AG08396 (cell line): ENCODE data around the gene LDHD.
A peak's percentile ranks its signal among the peaks of the same experiment; 100 is the strongest.
"Not testable (repeated sequence)": the region's sequence is repeated elsewhere in the genome, so short reads cannot be mapped to it uniquely, and the experiment has no call there.

ENCODE experiments used
- DNase-seq: peaks from one replicate; pipeline ENCODE4 v3.0.0; 2012; ENCODE audit warnings: low spot score, mixed read lengths

Gene LDHD

DNA sequence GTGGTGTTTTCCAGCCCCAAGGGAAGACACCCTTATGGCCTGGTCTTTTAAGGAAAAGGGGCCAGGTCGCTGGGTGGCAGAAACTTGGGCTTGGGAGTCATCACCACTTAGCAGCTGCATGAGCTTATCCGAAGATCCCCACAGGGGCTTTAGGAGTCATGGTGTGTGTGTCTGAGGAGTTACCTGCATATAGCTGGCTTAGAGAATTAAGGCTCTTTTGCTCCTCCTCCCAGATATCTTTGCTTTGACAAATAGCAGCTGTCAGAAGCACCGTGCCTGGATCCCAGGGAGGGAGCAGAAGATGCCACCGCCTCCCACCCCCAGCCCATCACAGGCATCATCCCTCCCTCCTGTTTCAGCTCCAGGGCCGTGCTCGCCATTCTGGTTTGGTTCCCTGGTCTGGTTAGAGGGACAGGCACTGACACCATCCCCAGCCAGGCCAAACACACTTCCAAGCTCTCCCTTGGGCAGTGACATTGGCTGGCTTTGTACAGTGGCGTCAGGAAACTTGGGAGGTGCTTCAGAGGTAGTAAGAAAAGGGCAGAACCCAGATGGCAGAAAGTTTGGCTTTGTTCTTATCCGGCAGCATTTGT, 17.4 kb downstream of the LDHD start:
- no peak for DNase-seq

DNA sequence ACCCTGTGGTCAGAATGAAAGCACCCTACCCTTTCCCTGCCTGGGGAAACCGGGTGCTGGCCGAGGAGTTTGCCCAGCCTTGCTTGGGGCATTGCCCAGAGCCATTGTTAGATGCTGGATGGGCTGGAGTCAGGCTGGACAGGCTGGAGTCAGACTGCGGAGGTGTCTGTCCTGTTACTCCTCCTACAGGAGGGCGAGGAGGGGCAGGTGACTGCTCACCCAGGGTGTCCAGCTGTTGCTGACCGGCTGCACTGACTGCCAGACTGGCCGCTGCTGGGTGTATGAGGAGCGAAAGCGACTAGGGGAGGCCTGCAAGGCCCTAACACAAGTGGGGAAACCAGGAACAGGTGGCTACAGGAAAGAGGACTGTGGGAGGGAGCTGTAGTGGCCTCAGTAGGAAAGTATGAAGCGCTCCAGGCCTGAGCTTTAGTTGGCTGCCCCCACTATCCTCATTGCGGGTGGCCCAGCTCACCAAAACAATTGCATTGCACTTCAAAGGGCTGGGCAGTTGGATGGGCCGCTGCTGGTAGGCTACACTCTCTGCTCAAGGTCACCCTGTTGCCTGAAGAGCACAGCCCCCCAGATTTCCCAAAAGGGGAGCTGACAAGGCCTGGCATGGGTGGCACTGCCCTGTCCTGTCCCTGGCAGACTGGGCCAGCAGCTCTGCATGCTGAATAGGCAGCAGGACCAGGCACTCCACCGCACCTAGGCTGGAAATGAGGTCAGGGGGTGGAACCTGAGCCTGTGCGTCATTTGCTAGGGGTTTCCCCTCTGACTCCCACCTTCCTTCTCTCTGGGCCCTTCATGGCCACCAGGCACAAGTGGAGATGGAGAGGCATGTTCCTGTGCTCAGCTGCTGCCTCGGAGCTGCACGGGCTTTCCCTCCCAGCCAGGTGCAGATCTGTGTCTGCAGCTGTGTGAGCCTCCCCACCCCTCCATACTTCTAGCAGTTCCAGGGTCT, 18.4 kb downstream of the LDHD start:
- no peak for DNase-seq

DNA sequence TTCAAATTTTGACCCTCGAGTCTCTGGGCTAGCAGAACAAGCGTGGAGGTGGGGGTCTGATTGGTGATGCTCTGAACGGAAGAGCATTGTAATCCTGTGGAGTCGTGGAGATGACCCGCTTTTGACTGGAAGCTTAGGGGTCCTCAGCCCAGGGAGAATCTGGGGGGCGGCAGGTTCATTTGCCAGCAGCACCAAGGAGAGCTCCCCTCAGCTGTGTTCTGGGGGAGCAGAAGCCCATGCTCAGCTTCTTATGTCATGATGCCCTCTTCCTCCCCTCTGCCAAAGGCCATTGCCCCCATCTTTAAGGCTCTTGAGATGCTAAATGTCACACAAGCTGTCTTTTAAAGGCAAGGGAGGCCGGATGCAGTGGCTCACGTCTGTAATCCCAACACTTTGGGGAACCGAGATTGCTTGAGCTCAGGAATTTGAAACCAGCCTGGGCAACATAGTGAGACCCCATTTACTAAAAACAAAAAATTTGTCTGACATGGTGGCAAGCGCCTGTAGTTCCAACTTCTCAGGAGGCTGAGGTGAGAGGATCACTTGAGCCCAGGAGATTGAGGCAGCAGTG, 19.3 kb downstream of the LDHD start:
- DNase-seq, result no peak

DNA sequence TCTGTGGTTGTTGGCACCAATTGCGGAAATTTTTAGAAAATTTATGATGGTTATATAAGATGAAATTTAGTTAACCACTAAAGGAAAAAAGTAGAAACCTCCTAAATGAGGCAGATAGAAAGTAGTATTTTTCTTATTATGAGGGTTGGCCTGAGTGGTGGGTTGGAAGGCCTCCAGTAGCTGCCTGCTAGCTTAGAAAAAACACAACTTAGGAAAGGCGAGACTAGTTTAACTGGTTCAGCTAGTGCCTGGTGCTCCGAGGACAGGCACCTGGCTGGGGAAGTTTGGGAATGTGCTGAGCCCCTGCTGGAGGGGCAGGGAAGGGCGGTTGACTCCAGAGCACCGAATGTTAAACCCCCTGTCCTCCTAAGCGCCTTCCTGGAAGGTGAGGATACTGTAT, 19.9 kb downstream of the LDHD start:
- DNase-seq, result no peak

DNA sequence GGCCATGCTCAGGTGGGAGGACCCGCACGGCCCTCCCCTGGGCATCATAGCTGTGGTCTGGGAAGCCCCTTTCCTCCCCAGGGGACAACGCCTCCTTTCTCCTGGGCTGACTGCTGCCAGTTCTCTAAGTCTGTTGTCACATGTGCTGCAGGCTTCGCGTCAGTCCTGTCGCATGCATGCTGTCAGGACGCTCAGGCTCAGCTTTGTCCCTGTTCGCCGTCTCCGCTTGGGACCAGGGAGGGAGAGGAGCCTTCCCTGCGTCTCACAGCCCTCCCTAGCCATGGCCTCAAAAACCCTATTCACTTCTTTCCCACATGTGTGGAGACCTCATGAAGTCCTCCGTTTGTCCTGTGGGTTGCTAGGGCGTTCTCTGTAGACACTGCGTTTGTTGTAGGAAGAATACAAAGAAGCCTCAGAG, 21.4 kb downstream of the LDHD start:
- DNase-seq, result no peak

DNA sequence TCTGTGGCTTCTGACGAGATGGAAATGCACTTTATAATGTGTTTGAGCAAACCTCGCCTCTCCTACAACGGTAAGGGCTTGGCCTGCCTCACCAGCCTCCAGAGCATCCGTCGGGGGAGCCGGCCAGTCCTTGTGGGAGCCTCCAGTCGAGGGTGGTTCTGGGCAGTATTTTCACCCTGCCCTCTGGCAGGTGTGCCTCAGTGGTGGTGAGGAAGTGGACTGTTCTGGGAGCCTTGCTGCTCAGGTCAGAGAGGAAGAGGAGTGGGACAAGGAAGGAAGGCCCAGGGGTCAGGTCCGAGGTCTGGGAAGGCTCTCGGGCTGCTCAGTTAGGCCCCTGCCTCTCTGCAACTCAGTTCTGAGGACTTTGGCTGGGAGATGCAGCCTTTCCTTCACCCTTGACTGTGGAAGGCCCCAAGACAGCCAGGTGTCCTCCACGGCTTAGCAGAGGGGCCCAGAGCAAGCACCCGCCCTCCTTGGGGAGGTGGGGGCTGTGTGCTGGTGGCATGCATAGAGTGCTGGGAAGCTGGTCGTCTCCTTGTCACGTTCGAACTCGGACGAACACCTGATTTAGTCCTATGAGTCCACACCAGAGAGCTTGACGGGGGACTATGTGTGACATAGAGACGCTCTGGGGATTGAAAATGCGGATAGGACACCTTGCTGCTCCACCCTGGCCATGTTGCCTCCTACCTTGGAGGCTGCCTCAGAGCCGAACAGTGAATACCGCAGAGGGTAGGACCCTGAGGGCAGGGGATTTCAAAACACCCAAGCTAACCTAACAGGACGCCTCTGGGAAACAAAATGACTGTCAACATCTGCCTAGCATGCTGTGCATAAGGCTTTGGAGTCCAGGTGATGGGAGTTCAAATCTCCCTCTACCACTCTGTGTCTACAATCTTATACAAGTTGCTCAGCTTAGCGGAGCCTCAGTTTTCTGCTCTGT, 22.7 kb downstream of the LDHD start:
- DNase-seq, result no peak

DNA sequence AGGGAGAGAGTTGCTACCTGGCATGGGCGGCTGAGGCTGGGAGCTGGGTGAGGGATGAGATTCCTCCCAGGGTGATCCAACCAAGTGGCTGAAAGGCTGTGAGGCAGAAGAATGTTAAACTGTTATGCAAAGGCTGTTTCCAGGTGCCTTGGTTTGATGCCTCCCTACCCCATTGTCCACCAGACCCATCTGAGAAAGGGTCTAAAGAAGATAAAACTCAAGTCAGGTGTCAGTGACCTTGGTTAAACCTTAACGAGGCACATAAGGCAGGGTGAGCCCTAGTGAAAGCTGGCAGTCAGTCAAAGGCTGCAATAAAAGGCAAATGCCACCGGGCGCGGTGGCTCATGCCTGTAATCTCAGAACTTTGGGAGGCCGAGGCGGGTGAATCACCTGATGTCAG, 23.8 kb downstream of the LDHD start:
- no peak for DNase-seq

DNA sequence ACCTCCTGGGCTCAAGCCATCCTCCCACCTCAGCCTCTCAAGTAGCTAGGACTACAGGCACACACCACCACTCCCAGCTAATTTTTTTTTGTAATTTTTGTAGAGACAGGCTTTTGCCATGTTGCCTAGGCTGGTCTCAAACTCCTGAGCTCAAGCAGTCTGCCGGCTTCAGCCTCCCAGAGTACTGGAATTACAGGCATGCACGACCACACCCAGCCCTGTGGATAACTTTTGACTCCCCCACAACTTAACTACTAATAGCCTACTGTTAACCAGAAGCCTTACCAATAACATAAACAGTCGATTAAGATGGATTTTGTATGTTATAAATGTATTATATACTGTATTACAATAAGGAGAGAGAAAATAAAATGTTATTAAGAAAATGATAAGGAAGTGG, 25.0 kb downstream of the LDHD start:
- DNase-seq, result not testable (repeated sequence)

DNA sequence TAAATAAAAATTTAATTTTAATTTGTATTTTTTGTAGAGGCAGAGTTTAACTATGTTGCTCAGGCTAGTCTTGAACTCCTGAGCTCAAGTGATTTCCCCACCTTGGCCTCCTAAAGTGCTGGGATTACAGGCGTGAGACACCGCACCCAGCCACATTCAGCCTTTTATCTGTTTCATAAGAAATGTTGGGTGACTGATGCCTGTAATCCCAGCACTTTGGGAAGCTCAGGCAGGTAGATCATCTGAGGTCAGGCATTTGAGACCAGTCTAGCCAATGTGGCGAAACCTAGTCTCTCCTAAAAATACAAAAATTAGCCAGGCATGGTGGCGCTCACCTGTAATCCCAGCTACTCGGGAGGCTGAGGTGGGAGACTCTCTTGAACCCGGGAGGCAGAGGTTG, 25.7 kb downstream of the LDHD start:
- DNase-seq, result not testable (repeated sequence)

DNA sequence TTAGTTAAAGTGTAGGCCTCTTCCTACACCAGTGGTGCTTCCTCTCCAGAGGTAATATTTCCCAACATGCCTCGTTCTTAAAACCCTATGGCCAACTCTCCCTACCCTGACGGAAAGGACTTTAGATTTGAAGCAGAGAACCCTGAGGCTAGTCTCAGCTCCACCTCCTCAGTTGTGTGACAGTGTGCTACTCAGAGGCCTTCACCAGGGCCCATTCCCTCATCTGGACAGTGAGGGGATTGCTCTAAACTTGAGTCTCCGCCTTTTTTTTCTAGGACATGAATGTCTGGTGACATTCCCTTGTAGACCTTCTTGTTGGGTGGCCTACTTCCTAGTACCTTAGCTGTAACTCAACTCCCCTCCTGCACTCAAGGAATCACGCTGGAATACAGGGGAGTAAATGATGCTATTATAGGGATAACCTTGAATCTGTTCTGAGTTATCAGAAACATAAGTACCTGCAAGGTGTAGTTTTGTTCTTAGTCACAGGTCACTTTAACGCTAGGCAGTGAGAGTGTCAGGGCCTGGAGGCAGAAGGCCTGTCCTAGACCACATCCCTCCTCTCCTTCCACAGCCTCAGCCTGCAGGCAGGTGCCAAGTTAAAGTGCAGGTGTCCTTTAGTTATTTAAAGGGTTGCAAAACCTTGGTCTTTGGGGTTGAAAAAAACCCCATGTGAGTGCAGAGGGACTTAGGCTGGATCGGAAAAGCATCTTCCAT, 26.9 kb downstream of the LDHD start:
- DNase-seq, result no peak

DNA sequence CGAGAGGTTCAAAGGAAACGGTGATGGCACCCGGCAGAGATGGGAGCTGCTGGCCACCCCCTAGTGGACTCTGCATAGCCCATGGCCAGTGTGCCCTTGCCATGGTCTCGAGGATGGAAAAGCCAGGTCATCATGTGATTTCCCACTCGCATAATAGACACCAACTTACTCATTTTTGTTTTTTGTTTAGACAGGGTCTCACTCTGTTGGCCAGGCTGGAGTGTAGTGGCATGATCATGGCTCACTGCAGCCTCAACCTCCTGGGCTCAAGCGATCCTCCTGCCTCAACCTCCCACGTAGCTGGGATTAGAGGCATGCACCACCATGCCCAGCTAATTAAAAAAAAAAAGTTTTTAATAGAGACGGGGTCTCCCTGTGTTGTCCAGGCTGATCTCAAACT, 27.6 kb downstream of the LDHD start:
- DNase-seq, result no peak

DNA sequence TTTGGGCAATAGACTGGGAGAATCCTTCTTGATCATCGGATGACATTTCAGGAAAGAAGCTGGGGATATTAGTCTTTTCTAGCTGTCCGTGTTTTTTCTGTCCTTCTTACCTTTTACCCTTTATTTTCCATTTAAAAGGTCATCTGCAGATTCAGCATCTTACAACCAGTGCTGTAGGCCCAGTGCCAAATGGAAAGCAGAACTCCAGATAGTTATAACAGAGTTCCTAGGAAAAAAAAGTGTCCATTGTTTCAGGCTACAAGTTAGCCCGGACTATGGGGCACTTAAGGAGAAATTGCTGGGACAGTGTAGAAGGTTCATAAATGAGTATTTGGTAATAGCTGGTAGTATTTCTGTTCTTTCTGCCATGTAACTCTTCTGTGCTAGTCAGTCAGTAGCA, 28.4 kb downstream of the LDHD start:
- DNase-seq, result no peak

DNA sequence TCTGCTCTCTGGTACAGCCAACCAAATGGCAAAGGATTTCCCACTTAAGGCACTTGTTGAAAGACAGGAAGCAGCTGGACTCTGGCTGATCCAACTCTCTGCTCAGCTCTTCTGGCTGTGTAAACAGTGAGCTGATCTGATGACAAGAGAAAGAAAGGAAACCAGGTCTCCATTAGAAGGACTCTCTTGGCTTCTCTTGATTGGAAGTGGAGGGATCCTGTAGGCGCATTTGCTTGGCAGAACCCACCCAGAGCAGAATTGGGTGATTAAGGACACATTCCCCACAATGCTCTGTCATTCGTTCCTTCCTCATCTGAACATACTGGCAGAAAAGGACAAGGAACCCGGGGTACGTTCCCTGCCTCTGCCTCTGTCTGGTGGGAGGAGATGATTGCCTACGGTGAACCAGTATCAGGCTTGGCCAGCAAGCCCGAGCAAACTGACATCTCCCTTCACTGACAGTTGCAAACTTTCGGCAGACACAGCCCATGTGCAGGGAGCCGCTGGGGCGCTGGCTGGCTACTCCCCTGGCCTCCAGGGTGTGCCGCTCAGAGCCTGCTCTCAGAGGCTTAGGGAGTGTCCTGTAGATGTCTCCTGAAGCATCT, 29.1 kb downstream of the LDHD start:
- peak; percentile 72 for DNase-seq

DNA sequence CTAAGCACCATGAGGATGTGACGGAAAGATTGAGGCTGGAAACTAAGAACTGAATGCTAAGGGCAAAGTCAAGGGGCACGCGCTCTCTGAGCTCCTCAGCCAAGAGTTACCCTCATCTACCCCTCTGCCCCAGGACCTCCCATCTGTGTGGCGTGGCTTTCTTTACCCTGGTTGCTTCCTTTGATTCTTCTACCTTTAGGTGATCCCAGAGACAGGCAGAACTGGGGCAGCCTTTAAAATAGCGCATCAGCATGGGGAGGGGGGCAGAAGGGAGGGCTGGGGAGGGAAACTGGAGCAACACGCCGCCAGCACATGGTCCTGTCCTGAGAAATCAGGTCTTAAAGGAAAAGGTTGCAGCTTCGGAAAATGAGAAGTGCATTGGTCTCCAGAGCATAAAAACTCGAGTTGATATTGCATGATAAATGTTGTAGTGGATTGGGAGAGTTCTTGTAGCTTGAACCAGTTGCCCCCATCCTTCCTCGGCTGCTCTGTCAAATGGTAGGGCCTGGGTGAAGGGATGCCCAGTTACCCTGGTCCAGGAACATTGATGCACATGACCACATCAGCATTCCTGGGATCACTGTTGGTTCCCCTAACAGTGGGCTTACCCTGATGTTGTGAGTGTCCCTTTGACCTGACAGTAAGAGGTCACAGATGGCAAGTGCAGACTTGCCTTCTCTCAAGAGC, 29.7 kb downstream of the LDHD start:
- no peak for DNase-seq

DNA sequence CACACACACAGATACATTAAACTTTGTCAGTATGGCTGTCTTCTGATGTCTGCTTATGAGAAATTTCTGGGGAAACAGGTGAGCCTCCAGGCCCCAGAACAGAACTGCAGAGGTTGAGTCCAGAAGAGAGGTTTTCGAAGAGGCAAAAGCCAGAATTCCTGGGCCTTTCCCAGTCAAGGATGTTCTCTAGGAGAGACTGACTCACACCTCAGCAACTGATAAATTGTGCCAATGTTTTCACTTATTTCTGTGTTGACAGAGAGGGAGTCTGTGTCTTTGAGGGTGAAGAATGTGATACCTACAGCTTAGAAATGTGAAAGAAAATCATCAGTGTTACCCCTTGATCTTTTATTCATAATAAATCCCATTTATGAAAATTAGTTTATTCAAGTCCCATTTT, 30.3 kb downstream of the LDHD start:
- no peak for DNase-seq

DNA sequence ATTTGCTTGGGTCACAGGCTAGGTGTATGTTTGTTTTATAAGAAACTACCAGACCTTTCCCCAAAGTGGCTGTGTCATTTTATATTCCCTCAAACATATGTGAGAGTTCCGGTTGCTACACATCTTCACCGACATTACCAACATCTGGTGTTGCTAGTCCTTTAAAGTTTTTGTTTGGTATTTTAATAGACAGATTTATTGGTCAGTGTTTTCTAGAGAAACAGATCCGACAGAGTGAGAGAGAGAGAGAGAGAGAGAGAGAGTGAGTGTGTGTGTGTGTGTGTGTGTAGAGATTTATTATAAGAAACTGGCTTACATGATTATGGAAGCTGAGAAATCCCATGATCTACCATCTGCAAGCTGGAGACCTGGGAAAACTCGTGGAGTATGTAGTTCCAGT, 31.0 kb downstream of the LDHD start:
- DNase-seq, result no peak

DNA sequence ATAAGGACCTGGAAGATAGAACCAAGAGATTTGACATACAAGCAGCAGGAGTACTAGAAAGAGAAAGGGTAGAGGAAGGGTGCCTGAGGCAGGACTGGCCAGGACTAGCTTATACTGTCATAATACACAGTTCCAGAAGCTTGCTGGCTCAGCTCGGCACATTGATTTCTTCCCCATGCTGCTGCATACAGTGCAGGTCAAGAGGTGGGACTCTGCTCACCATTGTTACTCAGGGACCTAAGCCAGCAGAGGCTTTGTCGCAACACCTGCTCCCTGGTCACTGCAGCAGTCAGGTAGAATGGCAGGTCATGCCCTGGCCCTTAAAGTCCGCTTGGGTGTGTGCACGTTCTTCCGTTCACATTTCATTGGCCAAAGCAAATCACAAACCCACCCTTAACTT, 32.8 kb downstream of the LDHD start:
- no peak for DNase-seq

DNA sequence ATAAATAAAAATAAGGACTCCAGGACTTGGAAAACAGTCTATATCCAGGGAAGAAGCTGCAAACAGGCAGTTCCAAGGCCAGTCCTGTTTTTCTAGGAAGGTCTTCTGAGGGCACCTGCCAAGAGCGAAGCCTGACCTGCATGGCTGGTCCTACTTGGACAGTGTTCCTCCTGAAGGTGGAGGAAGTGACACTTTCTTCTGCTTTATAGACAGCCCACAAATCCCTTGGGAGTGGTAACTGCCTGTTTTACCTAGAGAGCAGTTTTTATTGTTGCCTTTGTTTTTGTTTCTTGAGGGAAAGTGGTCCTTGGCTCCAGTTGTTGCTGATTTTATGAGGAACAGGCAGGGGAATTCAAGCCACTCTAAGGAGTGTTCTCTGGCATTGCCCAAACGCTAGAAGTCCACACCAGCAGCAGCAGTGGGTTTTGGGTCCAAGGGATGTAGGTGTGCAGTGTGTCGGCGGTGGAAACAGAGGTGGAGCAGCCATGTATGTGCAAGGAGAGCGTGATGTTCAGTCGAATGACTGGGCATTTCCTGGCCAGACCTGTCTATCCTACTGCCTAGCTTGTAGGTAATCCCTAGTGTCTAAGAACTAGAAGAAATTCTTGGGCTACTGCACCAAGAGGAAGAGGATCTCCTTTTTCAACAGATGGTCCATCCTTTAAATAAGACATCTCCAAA, 35.3 kb downstream of the LDHD start:
- DNase-seq, result no peak

DNA sequence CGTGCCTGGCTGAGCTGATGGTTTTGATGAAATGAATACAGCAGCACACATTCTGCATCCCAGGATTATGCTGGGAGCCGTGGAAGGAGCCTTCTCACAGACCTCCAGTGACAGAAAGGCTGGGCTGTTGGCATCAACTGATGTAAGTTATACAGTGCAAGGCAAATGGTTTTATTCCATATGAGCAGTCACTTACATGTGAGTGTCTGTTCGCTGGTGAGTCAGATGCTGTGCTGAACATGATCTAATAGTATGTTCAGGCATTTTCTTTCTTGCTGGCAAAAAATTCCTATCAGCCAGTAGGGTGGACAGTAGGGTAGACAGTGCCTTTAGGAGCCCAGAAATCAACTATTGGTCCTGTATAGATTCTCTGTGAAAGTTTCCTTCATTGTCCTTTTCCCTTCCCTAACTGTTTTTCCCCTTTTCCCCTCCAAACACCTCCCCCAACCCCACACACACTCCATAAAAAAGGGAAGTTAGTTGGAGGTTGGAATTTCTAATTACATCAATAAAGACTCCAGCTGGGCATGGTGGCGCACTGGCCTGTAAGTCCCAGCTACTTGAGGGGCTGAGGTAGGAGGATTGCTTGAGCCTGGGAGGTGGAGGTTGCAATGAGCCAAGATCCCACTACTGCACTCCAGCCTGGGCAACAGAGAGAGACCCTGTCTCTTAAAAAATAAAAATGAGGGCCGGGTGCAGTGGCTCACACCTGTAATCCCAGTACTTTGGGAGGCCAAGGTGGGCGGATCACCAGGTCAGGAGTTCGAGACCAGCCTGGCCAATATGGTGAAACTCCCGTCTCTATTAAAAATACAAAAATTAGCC, 36.2 kb downstream of the LDHD start:
- peak; percentile 54 for DNase-seq
